HepG2 (cell line): Measurements from ENCODE around the gene PRDM12. TPM values are rescaled to one million over a fixed set of nuclear protein-coding genes. Genes with fewer than 3 reads are reported as not detected.

Experiments used
- HNRNPUL1 ChIP-seq: fragments of 200-400 bp; formaldehyde crosslinking; IDR thresholded peaks from 2 replicates; pipeline ENCODE4 v1.6.1; 2017; ENCODE audit warnings: low read depth, mild to moderate bottlenecking, low read length, moderate library complexity
- JDP2 ChIP-seq: sonication (generic); formaldehyde crosslinking; IDR thresholded peaks from 2 replicates; pipeline ENCODE4 v1.8.1; 2022; ENCODE audit warnings: missing genetic modification reagents, borderline replicate concordance
- KDM2A ChIP-seq: sonication (generic); formaldehyde crosslinking; IDR thresholded peaks from 2 replicates; pipeline ENCODE4 v1.4.0; 2020; ENCODE audit warnings: low read depth, missing genetic modification reagents, borderline replicate concordance
- MXD4 ChIP-seq: IDR thresholded peaks from 2 replicates; pipeline ENCODE4 v1.6.1; 2016; ENCODE audit warnings: mild to moderate bottlenecking, missing biosample characterization, missing genetic modification reagents
- NKX3-1 ChIP-seq: sonication (generic); formaldehyde crosslinking; IDR thresholded peaks from 2 replicates; pipeline ENCODE4 v1.5.0; 2020; ENCODE audit warnings: missing genetic modification reagents
- SAP130 ChIP-seq: IDR thresholded peaks from 2 replicates; pipeline ENCODE4 v1.6.1; 2016; ENCODE audit warnings: low read depth
- SMAD3 ChIP-seq: sonication (generic); formaldehyde crosslinking; IDR thresholded peaks from 2 replicates; pipeline ENCODE4 v1.4.0; 2020; ENCODE audit warnings: missing genetic modification reagents
- STAG1 ChIP-seq: sonication (generic); formaldehyde crosslinking; IDR thresholded peaks from 2 replicates; pipeline ENCODE4 v1.4.0; 2020; ENCODE audit warnings: missing genetic modification reagents
- YY1 ChIP-seq: IDR thresholded peaks from 2 replicates; pipeline ENCODE4 v1.6.1; 2011; ENCODE audit warnings: low read length, low read depth, moderate library complexity, mild to moderate bottlenecking; ENCODE audit not compliant: insufficient read depth, insufficient replicate concordance
- ZBTB20 ChIP-seq: sonication (generic); formaldehyde crosslinking; IDR thresholded peaks from 2 replicates; pipeline ENCODE4 v1.8.1; 2023; ENCODE audit warnings: missing genetic modification reagents, low read depth, mild to moderate bottlenecking, borderline replicate concordance
- ZBTB7B ChIP-seq: sonication (generic); formaldehyde crosslinking; IDR thresholded peaks from 2 replicates; pipeline ENCODE4 v1.4.0; 2020; ENCODE audit warnings: missing genetic modification reagents
- ZMYM2 ChIP-seq: sonication (generic); formaldehyde crosslinking; IDR thresholded peaks from 2 replicates; pipeline ENCODE4 v1.8.0; 2022; ENCODE audit warnings: mild to moderate bottlenecking, missing genetic modification reagents
- ZNF331 ChIP-seq: sonication (generic); formaldehyde crosslinking; IDR thresholded peaks from 2 replicates; pipeline ENCODE4 v1.4.0; 2020; ENCODE audit warnings: missing genetic modification reagents
- ZNF431 ChIP-seq: sonication (generic); formaldehyde crosslinking; IDR thresholded peaks from 2 replicates; pipeline ENCODE4 v1.9.0; 2022; ENCODE audit warnings: missing genetic modification reagents, low read depth, mild to moderate bottlenecking, borderline replicate concordance
- ZNF772 ChIP-seq: sonication (generic); formaldehyde crosslinking; IDR thresholded peaks from 2 replicates; pipeline ENCODE4 v1.5.0; 2020; ENCODE audit warnings: mild to moderate bottlenecking, missing genetic modification reagents
- polyA plus RNA-seq, 8 experiments: library from polyadenylated mRNA; depleted of rRNA in 3 of 8; stranded (reverse) in 7 of 8; unstranded in 1 of 8; fragments of >200 nt; fragmentation: Illumina TruSeq in 4 of 8; extraction: Trizol in 4 of 8; gene quantifications; 2 replicates each; pipeline versions ENCODE4 v1.2.1 to v1.2.3, GENCODE V29; 2011 to 2016; ENCODE audit warnings: low read depth in 4 of 8, missing spikeins in 1 of 8, mixed read lengths in 1 of 8; ENCODE audit not compliant: insufficient read depth in 1 of 8
- total RNA-seq, 5 experiments: library from RNA; depleted of rRNA; stranded (reverse); fragments of >200 nt; fragmentation: Illumina TruSeq; extraction: Trizol; gene quantifications; 2 replicates each; pipeline ENCODE4 v1.2.3, GENCODE V29; 2016; ENCODE audit warnings: low read depth in 1 of 5
- TF ChIP-seq, protein P1 (sequence below): sonication (generic); formaldehyde crosslinking; IDR thresholded peaks from 2 replicates; pipeline ENCODE4 v1.4.0; 2020; ENCODE audit warnings: missing genetic modification reagents
- TF ChIP-seq, protein P2 (sequence below): sonication (generic); IDR thresholded peaks from 2 replicates; pipeline ENCODE4 v1.6.1; 2016; ENCODE audit warnings: low read depth, borderline replicate concordance
- TF ChIP-seq, protein P3 (sequence below): sonication (generic); formaldehyde crosslinking; IDR thresholded peaks from 2 replicates; pipeline ENCODE4 v1.4.0; 2020; ENCODE audit warnings: missing genetic modification reagents
- TF ChIP-seq, protein P4 (sequence below), 2 experiments: sonication (generic) in 1 of 2; formaldehyde crosslinking in 1 of 2; IDR thresholded peaks; 2 replicates each; pipeline versions ENCODE4 v1.4.0 to v1.6.1; 2018 to 2020; ENCODE audit warnings: missing genetic modification reagents in 2 of 2, borderline replicate concordance in 1 of 2, low read depth in 1 of 2, mild to moderate bottlenecking in 1 of 2, missing biosample characterization in 1 of 2

PRDM12 gene
- total and polyA plus RNA-seq, 2 of the 13 experiments (the other 11 are each of a cell fraction or from before 2014, with no cell fraction given): 0.04 to 0.07 TPM

DNA sequence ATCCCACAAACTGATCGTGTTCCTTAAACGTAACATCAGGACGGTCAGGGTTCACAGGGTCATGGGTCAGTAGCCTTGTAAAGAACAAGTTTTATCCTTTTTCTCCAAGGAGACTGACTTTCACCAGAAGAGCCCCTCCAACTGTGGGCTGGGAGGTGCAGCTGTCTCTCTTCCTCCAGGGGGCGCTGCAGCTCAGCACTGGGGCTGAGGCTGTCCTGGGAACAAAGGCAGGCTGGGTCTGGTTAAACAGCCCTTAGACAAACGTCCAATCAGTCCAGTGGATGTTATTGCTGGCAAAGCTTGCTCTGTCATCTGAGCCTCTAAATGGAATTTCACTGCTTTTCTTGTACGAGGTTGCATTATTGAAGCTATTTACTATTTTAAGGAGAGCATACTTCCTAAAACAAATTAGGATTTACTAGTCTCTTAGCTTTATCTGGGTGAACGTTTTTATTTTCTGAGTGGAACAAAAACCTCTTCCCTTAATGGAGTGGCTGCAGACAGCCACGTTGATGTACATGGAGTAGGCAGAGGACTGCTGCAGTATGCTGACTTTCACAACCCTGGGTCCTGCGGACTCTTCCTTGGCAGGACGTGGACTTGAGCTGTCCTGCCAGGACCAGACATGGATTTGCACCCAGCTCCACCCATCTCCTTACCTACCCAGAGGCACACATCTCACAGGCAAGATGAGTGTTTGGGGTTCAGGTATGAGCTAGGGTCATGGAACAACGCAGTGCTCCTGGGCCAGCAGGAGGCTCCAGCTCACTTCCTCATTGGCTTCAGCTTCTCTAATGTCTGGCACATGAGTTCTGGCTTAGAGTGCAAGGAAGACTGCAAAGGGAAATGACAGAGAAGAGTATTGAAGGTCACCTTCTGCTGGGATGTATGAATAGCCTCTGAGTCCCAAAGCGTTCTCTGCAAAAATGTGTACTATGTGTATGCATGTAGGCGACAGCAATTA, 36.9 kb downstream of the PRDM12 start (continued):
- 0 out of 2 replicates have a peak, but pooled peaks have one; percentile 30 for TF ChIP-seq MXD4 (CRISPR knock-in tag)
- TF ChIP-seq SAP130 (CRISPR knock-in tag): 0 out of 2 replicates have a peak, but pooled peaks have one; percentile 20
- no peak for TF ChIP-seq JDP2
- TF ChIP-seq ZBTB7B (CRISPR knock-in tag): no peak
- TF ChIP-seq, protein P1, sequence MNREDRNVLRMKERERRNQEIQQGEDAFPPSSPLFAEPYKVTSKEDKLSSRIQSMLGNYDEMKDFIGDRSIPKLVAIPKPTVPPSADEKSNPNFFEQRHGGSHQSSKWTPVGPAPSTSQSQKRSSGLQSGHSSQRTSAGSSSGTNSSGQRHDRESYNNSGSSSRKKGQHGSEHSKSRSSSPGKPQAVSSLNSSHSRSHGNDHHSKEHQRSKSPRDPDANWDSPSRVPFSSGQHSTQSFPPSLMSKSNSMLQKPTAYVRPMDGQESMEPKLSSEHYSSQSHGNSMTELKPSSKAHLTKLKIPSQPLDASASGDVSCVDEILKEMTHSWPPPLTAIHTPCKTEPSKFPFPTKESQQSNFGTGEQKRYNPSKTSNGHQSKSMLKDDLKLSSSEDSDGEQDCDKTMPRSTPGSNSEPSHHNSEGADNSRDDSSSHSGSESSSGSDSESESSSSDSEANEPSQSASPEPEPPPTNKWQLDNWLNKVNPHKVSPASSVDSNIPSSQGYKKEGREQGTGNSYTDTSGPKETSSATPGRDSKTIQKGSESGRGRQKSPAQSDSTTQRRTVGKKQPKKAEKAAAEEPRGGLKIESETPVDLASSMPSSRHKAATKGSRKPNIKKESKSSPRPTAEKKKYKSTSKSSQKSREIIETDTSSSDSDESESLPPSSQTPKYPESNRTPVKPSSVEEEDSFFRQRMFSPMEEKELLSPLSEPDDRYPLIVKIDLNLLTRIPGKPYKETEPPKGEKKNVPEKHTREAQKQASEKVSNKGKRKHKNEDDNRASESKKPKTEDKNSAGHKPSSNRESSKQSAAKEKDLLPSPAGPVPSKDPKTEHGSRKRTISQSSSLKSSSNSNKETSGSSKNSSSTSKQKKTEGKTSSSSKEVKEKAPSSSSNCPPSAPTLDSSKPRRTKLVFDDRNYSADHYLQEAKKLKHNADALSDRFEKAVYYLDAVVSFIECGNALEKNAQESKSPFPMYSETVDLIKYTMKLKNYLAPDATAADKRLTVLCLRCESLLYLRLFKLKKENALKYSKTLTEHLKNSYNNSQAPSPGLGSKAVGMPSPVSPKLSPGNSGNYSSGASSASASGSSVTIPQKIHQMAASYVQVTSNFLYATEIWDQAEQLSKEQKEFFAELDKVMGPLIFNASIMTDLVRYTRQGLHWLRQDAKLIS: no peak
- no peak for TF ChIP-seq SMAD3
- TF ChIP-seq NKX3-1: no peak
- no peak for TF ChIP-seq ZNF772 (CRISPR knock-in tag)
- TF ChIP-seq, protein P2, sequence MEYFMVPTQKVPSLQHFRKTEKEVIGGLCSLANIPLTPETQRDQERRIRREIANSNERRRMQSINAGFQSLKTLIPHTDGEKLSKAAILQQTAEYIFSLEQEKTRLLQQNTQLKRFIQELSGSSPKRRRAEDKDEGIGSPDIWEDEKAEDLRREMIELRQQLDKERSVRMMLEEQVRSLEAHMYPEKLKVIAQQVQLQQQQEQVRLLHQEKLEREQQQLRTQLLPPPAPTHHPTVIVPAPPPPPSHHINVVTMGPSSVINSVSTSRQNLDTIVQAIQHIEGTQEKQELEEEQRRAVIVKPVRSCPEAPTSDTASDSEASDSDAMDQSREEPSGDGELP: 0 out of 2 replicates have a peak, but pooled peaks have one; percentile 47
- TF ChIP-seq YY1: no peak
- no peak for TF ChIP-seq ZNF431 (CRISPR knock-in tag)
- peak; percentile 75 for TF ChIP-seq STAG1 (CRISPR knock-in tag)
- TF ChIP-seq, protein P3, sequence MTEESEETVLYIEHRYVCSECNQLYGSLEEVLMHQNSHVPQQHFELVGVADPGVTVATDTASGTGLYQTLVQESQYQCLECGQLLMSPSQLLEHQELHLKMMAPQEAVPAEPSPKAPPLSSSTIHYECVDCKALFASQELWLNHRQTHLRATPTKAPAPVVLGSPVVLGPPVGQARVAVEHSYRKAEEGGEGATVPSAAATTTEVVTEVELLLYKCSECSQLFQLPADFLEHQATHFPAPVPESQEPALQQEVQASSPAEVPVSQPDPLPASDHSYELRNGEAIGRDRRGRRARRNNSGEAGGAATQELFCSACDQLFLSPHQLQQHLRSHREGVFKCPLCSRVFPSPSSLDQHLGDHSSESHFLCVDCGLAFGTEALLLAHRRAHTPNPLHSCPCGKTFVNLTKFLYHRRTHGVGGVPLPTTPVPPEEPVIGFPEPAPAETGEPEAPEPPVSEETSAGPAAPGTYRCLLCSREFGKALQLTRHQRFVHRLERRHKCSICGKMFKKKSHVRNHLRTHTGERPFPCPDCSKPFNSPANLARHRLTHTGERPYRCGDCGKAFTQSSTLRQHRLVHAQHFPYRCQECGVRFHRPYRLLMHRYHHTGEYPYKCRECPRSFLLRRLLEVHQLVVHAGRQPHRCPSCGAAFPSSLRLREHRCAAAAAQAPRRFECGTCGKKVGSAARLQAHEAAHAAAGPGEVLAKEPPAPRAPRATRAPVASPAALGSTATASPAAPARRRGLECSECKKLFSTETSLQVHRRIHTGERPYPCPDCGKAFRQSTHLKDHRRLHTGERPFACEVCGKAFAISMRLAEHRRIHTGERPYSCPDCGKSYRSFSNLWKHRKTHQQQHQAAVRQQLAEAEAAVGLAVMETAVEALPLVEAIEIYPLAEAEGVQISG (CRISPR knock-in tag): 0 out of 2 replicates have a peak, but pooled peaks have one; percentile 34
- TF ChIP-seq ZMYM2 (CRISPR knock-in tag): no peak
- TF ChIP-seq ZNF331 (CRISPR knock-in tag): 0 out of 2 replicates have a peak, but pooled peaks have one; percentile 32
- TF ChIP-seq ZBTB20 (CRISPR knock-in tag): no peak
- TF ChIP-seq, protein P4, sequence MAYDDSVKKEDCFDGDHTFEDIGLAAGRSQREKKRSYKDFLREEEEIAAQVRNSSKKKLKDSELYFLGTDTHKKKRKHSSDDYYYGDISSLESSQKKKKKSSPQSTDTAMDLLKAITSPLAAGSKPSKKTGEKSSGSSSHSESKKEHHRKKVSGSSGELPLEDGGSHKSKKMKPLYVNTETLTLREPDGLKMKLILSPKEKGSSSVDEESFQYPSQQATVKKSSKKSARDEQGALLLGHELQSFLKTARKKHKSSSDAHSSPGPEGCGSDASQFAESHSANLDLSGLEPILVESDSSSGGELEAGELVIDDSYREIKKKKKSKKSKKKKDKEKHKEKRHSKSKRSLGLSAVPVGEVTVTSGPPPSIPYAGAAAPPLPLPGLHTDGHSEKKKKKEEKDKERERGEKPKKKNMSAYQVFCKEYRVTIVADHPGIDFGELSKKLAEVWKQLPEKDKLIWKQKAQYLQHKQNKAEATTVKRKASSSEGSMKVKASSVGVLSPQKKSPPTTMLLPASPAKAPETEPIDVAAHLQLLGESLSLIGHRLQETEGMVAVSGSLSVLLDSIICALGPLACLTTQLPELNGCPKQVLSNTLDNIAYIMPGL (CRISPR knock-in tag; IDR thresholded peaks at IDR 0.05; ENCODE audit: borderline replicate concordance in 1 of 2, low read depth in 1 of 2): peak; percentile 54 to 60; a peak in 2 of 4 replicates
- TF ChIP-seq HNRNPUL1: no peak
- TF ChIP-seq KDM2A: 0 out of 2 replicates have a peak, but pooled peaks have one; percentile 30
